GM10266 (cell line): ENCODE measurements around the gene CORO2A.

Experiments
- DNase-seq: peaks from one replicate; pipeline ENCODE4 v3.0.0; 2012; ENCODE audit errors: extremely low spot score
- CTCF ChIP-seq: IDR thresholded peaks from 2 replicates; pipeline ENCODE4 v1.5.1; 2012; ENCODE audit warnings: mild to moderate bottlenecking, low read depth; ENCODE audit not compliant: control insufficient read depth, insufficient read depth; ENCODE audit errors: missing control alignments

CORO2A gene

GRCh38 chr9:98191671-98192502 lies 550 bp downstream of the CORO2A start:
- TF ChIP-seq CTCF, result no peak
- peak; percentile 35 for DNase-seq

- TF ChIP-seq CTCF, result no peak
- DNase-seq, result no peak
Observed at GRCh38 chr9:98191181-98191608, 1.2 kb downstream of the CORO2A start.

- no peak for DNase-seq
- no peak for TF ChIP-seq CTCF
Observed at GRCh38 chr9:98190757-98191105, 1.7 kb downstream of the CORO2A start.

GRCh38 chr9:98189412-98189811 lies 3.0 kb downstream of the CORO2A start:
- TF ChIP-seq CTCF, result no peak
- DNase-seq, result no peak

- no peak for TF ChIP-seq CTCF
- DNase-seq, result no peak
Observed at GRCh38 chr9:98187926-98188325, 4.5 kb downstream of the CORO2A start.

GRCh38 chr9:98186236-98186635 lies 6.2 kb downstream of the CORO2A start:
- no peak for TF ChIP-seq CTCF
- DNase-seq, result no peak

- no peak for DNase-seq
- TF ChIP-seq CTCF, result no peak
Observed at GRCh38 chr9:98185611-98186171, 6.7 kb downstream of the CORO2A start.
